Loucy (cell line): ENCODE measurements around the gene VCL.

Experiments
- EZH2phosphoT487 ChIP-seq: fragments of 200-600 bp; IDR thresholded peaks from 2 replicates; pipeline ENCODE4 v1.6.1; 2018; ENCODE audit warnings: antibody characterized with exemption, mild to moderate bottlenecking, moderate library complexity, borderline replicate concordance
- TF ChIP-seq, protein P1 (sequence below): fragments of 200-600 bp; sonication (generic); conservative IDR thresholded peaks from 2 replicates; pipeline ENCODE4 v1.5.1; 2014; ENCODE audit warnings: mild to moderate bottlenecking, antibody characterized with exemption, low read length

DNA sequence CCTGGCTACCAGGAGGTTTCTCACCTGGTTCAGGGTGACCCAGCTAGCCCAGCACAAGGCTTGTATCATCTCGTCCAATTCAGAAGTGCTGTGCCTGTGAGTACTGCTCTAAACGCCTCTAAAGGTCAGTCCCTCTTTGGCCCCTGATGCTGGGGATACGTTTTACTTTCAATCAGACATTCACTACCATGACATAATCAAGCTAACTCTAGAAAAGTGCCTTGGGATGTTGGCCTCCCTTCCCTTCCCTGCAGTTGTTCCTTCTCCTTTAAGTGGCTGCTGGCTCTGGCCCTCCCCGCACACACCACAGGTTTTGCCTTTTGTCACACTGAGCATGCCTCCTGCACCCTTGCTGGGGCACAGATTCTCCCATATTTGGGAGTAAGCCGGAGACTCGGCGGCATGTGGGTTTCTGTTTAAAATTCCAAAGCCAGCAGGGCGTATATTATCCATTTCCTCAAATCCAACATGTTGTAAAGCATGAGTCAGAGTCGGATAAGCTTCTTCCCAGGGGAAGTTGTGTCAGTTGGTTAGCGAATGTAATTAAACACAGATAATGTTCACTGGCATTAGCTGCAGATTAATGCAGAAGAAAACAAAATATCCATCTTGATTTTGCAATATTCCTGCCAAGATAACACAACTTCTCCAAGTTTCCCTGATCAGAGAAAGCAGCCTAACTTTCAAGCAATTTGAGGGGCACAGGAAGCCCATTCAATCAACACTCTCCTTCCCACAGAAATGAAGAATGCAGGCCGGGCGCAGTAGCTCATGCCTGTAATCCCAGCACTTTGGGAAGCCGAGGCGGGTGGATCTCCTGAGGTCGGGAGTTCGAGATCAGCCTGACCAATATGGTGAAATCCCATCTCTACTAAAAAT, 31.8 kb upstream of the VCL start:
- TF ChIP-seq, protein P1, sequence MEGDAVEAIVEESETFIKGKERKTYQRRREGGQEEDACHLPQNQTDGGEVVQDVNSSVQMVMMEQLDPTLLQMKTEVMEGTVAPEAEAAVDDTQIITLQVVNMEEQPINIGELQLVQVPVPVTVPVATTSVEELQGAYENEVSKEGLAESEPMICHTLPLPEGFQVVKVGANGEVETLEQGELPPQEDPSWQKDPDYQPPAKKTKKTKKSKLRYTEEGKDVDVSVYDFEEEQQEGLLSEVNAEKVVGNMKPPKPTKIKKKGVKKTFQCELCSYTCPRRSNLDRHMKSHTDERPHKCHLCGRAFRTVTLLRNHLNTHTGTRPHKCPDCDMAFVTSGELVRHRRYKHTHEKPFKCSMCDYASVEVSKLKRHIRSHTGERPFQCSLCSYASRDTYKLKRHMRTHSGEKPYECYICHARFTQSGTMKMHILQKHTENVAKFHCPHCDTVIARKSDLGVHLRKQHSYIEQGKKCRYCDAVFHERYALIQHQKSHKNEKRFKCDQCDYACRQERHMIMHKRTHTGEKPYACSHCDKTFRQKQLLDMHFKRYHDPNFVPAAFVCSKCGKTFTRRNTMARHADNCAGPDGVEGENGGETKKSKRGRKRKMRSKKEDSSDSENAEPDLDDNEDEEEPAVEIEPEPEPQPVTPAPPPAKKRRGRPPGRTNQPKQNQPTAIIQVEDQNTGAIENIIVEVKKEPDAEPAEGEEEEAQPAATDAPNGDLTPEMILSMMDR: no peak
- no peak for TF ChIP-seq EZH2phosphoT487
